Renal pelvis (tissue), 12 donors: ENCODE measurements around the gene LIF. TPM values are rescaled to one million over a fixed set of nuclear protein-coding genes. Genes with fewer than 3 reads are reported as not detected.

Source experiments
- DNase-seq: peaks from one replicate; pipeline ENCODE4 v3.0.0-alpha.2; 2013
- long read RNA-seq, 16 experiments: transcript quantifications; one replicate each; lab custom pipeline, GENCODE V29; 2026
- polyA plus RNA-seq, 3 donors: library from polyadenylated mRNA; unstranded; fragments of 120-200 nt; gene quantifications; one replicate each; pipeline ENCODE4 v1.2.1, GENCODE V29; 2013; ENCODE audit not compliant: insufficient read length in 3 of 3

Gene LIF
- 1 to 10 TPM; 2.2 to 3.4 (median 3.0) TPM for polyA plus RNA-seq
- long read RNA-seq, donor 1: 0 reads
- long read RNA-seq, donor 2: 0 reads
- long read RNA-seq, donor 3: 0 reads
- long read RNA-seq, donor 4: 0 reads
- long read RNA-seq, donor 5: 0 reads
- long read RNA-seq, donor 6: 0 reads
- long read RNA-seq, donor 7: 0 reads
- long read RNA-seq, donor 8: 0 reads
- long read RNA-seq, donor 9, partial matches to known transcripts: 0 of 1 reads
- long read RNA-seq, donor 9, other reads (novel, unspliced or antisense): 0 of 1 reads
- long read RNA-seq, donor 10: 0 reads
- long read RNA-seq, donor 11: 0 reads
- long read RNA-seq, donor 12: 0 reads
- long read RNA-seq, donor 13: 0 reads
- long read RNA-seq, donor 14: 0 reads
- long read RNA-seq, donor 15, partial matches to known transcripts: 10 of 10 reads
- long read RNA-seq, donor 15, other reads (novel, unspliced or antisense): 0 of 10 reads
- long read RNA-seq, donor 16: 0 reads

- DNase-seq: no peak
These were observed at the start of gene LIF for GRCh38 chr22:30245985-30246813. Gene LIF (minus strand): TSS chr22:30246759. CDS start chr22:30246695, 64 bp downstream.

GRCh38 chr22:30296324-30296723, 49.8 kb upstream of the LIF start:
- no peak for DNase-seq

DNA sequence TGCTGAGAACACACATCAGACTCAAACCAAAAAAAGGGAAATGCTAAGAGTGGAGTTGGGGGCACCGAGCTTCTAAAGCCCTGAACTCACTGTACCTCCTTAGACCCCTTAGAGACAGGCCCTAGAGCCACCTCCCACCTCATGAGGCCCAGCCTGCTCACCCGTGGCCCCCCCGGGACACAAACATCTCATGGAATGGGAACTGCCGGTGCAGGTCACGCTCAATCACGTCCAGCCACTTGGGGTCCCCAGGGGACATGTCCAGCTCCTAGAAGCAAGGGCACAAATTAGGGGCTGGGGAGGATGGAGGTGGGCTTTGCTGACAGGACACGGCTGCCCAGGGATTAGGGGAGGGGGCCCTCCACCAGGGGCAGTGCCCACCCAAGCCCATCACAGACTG, 49.0 kb upstream of the LIF start:
- DNase-seq: no peak

- no peak for DNase-seq
These were observed 48.3 kb upstream of the LIF start for GRCh38 chr22:30294830-30295229.

DNA sequence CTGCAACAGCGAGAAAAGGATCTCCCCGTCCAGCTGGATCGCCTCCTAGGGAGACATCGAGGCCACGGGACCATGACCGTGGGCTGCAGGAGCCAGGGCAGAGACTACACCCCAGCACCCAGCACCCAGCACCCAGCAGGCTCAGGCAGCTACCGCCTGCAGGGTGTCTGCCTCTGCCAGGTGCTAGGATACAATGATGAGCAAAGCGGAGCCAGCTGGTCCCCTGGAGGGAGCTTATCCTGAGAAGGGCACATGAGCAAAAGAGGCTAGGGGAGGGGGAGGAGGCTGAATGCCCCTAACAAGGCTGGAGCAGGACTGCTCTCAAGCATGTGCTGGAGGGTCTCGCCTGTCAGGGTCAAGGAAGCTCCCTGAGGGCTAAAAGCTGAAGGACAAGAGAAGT, 47.5 kb upstream of the LIF start:
- no peak for DNase-seq

DNA sequence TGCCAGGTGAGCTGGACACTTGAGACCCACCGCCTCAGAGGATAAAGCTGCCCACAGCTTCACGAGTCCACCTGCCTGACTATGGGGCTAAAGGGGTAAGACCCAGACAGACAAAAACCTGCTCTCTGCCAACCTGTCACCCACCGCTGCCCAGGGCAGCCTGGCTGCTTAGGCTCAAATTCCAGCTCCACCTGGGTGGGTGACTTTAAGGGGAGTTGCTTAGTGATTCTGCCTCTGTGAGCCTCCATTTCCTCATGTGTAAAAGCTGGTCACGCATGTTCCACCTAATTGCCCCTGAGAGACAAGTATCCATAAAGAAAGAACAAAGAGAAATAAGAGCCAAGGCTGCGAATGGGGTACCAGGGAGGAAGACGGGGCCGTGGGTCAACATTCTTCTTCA, 46.5 kb upstream of the LIF start:
- DNase-seq: no peak

DNA sequence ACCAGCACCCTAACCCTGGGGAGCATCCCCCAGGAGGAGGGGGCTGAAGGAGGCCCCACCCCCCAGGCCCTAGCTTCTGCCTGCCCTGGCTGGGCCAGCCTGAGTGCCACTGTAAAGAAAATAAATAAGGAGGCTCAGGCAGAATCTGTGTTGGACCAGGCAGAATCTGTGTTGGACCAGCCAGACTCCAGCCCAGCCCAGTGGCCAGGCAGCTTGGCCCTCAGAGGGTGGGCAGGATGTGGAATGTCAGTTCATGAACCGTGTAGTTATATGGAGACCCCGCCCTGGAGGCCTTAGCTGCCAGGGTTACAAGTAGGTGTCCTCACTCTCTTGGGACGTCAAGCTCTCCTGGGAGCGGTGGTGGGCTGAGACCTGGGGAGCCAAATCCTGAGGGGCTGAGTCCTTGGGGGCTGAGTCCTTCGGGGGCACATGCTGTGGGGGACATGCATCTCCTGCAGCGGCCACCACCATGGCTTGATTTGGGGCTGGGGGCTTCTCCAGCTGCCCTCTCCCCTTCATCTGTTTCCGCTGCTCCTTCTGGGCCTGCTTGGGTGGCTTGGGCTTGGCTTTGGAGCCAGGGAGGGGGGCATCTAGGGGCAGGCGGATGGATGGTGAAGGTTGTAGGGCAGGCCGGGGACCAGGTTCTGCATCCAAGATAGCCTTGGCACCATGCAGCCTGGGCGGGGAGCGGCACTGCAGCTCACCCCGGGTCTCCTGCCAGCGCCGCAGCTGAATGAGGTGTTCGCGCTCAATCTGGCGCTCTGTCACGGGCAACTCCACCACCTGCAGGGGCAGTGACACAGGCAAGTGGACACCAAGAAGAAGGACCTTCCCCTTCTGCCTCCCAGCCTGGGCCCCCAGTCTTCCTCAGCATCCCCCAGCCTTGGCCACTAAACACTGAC, 45.8 kb upstream of the LIF start:
- no peak for DNase-seq

GRCh38 chr22:30291058-30291892, 44.7 kb upstream of the LIF start:
- no peak for DNase-seq

- no peak for DNase-seq
These were observed 43.9 kb upstream of the LIF start for GRCh38 chr22:30290342-30291057.

GRCh38 chr22:30289980-30290313, 43.4 kb upstream of the LIF start:
- no peak for DNase-seq

- peak; percentile 98 for DNase-seq
These were observed 42.8 kb upstream of the LIF start, which contains the start of gene CASTOR1 for GRCh38 chr22:30289141-30289979. Gene CASTOR1 (minus strand): TSS chr22:30289505. CDS start chr22:30289497, 8 bp downstream.

GRCh38 chr22:30288419-30289140, 42.0 kb upstream of the LIF start:
- no peak for DNase-seq

DNA sequence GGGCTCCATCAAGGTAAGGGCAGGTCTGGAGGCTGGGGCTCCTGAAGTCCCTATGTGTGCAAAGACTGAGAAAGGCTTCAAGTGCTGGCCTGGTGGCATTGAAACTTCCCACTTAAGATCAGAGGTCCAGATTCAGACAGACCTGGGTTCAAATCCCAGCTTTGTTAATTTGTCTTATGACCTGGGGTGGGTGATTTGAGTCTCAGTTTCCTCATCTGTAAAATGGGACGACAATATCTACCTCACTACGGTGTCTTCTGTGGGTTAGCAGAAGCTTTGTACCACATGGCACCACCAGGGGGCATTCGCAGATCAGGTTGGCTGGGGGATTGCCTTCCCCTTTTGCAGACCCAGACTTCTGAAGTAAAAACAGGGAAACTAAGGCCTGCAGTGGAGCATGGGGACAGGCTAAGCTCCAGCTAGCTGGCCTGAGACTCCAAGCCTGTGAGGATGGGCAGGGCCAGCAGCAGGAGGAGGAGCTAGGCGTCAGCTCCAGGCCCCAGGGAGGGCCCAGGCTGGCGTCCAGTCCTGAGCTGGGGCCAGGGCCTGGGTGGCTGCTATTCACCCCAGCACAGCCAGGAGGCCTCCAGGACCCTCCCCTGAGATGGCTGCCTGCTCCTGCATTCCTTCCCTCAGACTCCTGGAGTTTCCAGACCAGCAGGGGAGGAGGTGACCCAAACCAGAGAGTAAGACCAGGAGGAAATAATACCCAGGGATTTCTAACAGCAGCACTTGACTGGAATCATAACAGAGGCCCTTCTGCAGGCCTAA, 41.3 kb upstream of the LIF start:
- peak; percentile 80 for DNase-seq

GRCh38 chr22:30286813-30287647, 40.5 kb upstream of the LIF start:
- DNase-seq: no peak

- no peak for DNase-seq
These were observed 39.8 kb upstream of the LIF start for GRCh38 chr22:30286331-30286730.

GRCh38 chr22:30285846-30286200, 39.3 kb upstream of the LIF start:
- no peak for DNase-seq
